ENCODE measurements around the gene STK17A. TPM values are rescaled to one million over a fixed set of nuclear protein-coding genes. Genes with fewer than 3 reads are reported as not detected.

STK17A gene
- total and polyA plus RNA-seq, 4 donors: 11.7 to 34.7 (median 22.0) TPM

DNA sequence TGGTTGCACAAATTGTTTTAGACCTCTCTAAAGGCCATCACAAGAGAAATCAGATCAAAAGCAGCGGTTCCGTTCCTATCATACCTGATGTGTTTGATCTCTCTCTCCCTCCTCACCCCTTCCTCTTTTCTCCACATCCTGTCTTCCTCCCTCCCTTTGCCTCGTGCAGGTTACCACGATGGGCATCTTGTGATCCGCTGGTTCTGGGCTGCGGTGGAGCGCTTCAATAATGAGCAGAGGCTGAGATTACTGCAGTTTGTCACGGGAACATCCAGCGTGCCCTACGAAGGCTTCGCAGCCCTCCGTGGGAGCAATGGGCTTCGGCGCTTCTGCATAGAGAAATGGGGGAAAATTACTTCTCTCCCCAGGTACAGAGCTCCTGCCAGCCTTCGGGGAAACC is 28.5 kb upstream of the STK17A start:
- H3K9me3 ChIP-seq (ENCODE audit: control insufficient read depth in 4 of 4, insufficient read depth in 3 of 4, low read length in 3 of 4): no peaks in the 10 kb centered on the region
- ATAC-seq (ENCODE audit: insufficient read depth, low FRiP score): no peak
- DNase-seq: no peak
- H3K27me3 ChIP-seq (ENCODE audit: control insufficient read depth in 3 of 3, insufficient read depth in 3 of 3, low read length in 2 of 3): no peaks in the 10 kb centered on the region
- no peak overlapping the region for H3K4me3 ChIP-seq
- no peaks in the 10 kb centered on the region for H3K36me3 ChIP-seq (ENCODE audit: control insufficient read depth in 4 of 4, insufficient read depth in 4 of 4, low read length in 4 of 4)
- WGBS, 2 donors: 84 to 88% methylated on average over 15 of the region's 15 CpGs
- peak overlapping the region in 1 of 2 donors; percentile 42 for H3K27ac ChIP-seq (ENCODE audit: low read depth in 1 of 2, low read length in 1 of 2)
- H3K4me1 ChIP-seq (ENCODE audit: control insufficient read depth in 5 of 5, insufficient read depth in 5 of 5, low read length in 5 of 5): peaks cover 0 to 3% (median 0%) of the 10 kb centered on the region in 5 donors
- no peak for TF ChIP-seq CTCF (IDR thresholded peaks at IDR 0.05; ENCODE audit: control extremely low read depth, extremely low read depth)
- no peak overlapping the region for H3K9ac ChIP-seq (ENCODE audit: insufficient read depth in 1 of 2, low read length in 2 of 2)

DNA sequence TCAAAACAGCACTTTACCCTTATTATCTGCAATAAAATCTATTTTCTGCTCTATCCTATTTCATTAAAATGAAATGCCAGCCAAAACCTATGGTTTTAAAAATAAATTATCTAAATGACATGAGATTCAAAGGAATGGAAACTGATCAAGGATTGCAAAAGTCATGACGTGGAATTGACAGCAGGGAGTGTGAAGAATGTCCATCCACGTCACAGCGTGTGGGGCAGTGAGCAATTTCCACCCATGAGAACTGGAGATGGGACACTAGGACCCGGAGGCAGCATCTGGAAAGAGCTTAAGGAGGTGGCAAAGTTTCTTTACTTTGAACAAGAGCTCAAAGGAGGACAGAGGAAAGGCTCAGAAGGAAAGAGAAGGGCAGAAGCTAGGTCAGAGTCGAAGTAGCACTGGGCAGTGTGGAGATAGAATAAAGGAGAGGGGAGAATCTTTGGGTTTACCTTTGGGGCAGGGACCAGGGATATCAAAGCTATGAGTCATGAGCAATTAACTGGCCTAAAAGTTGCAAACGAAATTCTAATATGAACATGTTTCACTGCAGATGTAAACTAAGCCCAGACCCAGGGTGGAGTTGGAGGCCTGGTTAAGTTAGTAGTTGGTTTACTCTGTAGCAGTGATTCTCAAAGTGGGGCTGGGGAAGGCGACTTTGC is 24.9 kb upstream of the STK17A start:
- no peak for TF ChIP-seq CTCF (IDR thresholded peaks at IDR 0.05; ENCODE audit: control extremely low read depth, extremely low read depth)
- H3K4me3 ChIP-seq: no peak overlapping the region
- DNase-seq: no peak
- H3K9ac ChIP-seq (ENCODE audit: insufficient read depth in 1 of 2, low read length in 2 of 2): no peak overlapping the region
- H3K36me3 ChIP-seq (ENCODE audit: control insufficient read depth in 4 of 4, insufficient read depth in 4 of 4, low read length in 4 of 4): no peaks in the 10 kb centered on the region
- H3K9me3 ChIP-seq (ENCODE audit: control insufficient read depth in 4 of 4, insufficient read depth in 3 of 4, low read length in 3 of 4): no peaks in the 10 kb centered on the region
- 87 to 97% methylated on average over 7 of the region's 7 CpGs for WGBS, 2 donors
- H3K4me1 ChIP-seq (ENCODE audit: control insufficient read depth in 5 of 5, insufficient read depth in 5 of 5, low read length in 5 of 5): peaks cover 0 to 3% (median 0%) of the 10 kb centered on the region in 5 donors
- no peak overlapping the region for H3K27ac ChIP-seq (ENCODE audit: low read depth in 1 of 2, low read length in 1 of 2)
- H3K27me3 ChIP-seq (ENCODE audit: control insufficient read depth in 3 of 3, insufficient read depth in 3 of 3, low read length in 2 of 3): no peaks in the 10 kb centered on the region
- ATAC-seq (ENCODE audit: insufficient read depth, low FRiP score): no peak

GRCh38 chr7:43559171-43559945 is 23.6 kb upstream of the STK17A start:
- Histone ChIP-seq H3K9ac (ENCODE audit: insufficient read depth in 1 of 2, low read length in 2 of 2) (no peak overlapping the region), H3K27me3 (ENCODE audit: control insufficient read depth in 3 of 3, insufficient read depth in 3 of 3, low read length in 2 of 3) (no peaks in the 10 kb centered on the region), H3K27ac (ENCODE audit: low read depth in 1 of 2, low read length in 1 of 2) (no peak overlapping the region), H3K9me3 (ENCODE audit: control insufficient read depth in 4 of 4, insufficient read depth in 3 of 4, low read length in 3 of 4) (no peaks in the 10 kb centered on the region), H3K4me1 (ENCODE audit: control insufficient read depth in 5 of 5, insufficient read depth in 5 of 5, low read length in 5 of 5) (peaks cover 0 to 2% (median 0%) of the 10 kb centered on the region in 5 donors), H3K36me3 (ENCODE audit: control insufficient read depth in 4 of 4, insufficient read depth in 4 of 4, low read length in 4 of 4) (no peaks in the 10 kb centered on the region), H3K4me3 (no peak overlapping the region)
- DNase-seq (no peak), ATAC-seq (ENCODE audit: insufficient read depth, low FRiP score) (no peak)
- WGBS, 2 donors: 93 to 94% methylated on average over 14 of the region's 14 CpGs
- TF ChIP-seq CTCF (IDR thresholded peaks at IDR 0.05; ENCODE audit: control extremely low read depth, extremely low read depth): no peak
